Measurements from ENCODE around the gene INHBC.

Gene INHBC

GRCh38 chr12:57469296-57470164 lies 34.9 kb downstream of the INHBC start:
- DNase-seq: no peak

DNA sequence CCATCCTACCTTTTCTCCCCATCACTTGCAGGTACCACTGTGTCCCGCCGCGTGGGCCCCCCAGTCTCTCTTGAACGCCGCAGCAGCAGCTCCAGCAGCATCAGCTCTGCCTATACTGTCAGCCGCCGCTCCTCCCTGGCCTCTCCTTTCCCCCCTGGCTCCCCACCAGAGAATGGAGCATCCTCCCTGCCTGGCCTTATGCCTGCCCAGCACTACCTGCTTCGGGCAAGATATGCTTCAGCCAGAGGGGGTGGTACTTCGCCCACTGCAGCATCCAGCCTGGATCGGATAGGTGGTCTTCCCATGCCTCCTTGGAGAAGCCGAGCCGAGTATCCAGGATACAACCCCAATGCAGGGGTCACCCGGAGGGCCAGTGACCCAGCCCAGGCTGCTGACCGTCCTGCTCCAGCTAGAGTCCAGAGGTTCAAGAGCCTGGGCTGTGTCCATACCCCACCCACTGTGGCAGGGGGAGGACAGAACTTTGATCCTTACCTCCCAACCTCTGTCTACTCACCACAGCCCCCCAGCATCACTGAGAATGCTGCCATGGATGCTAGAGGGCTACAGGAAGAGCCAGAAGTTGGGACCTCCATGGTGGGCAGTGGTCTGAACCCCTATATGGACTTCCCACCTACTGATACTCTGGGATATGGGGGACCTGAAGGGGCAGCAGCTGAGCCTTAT lies 35.8 kb downstream of the INHBC start:
- no peak for DNase-seq

- no peak for DNase-seq
Observed at GRCh38 chr12:57470970-57471656, 36.5 kb downstream of the INHBC start.

- DNase-seq: no peak
Observed at GRCh38 chr12:57471661-57472060, 37.1 kb downstream of the INHBC start.

GRCh38 chr12:57472391-57472790 lies 37.8 kb downstream of the INHBC start:
- DNase-seq: no peak

GRCh38 chr12:57473392-57473791 lies 38.8 kb downstream of the INHBC start:
- DNase-seq: no peak

- no peak for DNase-seq
Observed at GRCh38 chr12:57473886-57474285, 39.3 kb downstream of the INHBC start.

GRCh38 chr12:57474430-57474829 lies 39.8 kb downstream of the INHBC start:
- DNase-seq: no peak

DNA sequence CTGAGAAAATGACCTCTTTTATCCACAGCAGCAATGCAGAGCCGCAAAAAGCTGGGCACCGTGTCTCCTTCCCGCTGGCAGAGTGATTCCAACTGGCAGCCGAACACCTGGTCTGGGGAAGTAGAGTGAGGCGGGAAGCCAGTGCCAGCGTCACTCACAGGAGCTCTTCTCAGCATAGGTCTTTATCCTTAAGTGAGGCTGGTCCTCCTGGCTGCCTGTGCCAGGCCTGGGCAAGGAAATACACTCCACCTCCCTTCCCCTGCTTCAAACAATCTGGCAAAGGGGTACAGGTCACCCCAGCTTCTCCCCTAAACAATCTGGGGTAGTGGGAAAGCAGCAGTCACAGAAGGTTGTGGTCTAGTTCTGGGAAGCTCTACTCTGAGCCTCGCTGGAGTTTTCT lies 40.3 kb downstream of the INHBC start:
- DNase-seq: no peak

- DNase-seq: no peak
Observed at GRCh38 chr12:57475271-57476161, 40.9 kb downstream of the INHBC start.

DNA sequence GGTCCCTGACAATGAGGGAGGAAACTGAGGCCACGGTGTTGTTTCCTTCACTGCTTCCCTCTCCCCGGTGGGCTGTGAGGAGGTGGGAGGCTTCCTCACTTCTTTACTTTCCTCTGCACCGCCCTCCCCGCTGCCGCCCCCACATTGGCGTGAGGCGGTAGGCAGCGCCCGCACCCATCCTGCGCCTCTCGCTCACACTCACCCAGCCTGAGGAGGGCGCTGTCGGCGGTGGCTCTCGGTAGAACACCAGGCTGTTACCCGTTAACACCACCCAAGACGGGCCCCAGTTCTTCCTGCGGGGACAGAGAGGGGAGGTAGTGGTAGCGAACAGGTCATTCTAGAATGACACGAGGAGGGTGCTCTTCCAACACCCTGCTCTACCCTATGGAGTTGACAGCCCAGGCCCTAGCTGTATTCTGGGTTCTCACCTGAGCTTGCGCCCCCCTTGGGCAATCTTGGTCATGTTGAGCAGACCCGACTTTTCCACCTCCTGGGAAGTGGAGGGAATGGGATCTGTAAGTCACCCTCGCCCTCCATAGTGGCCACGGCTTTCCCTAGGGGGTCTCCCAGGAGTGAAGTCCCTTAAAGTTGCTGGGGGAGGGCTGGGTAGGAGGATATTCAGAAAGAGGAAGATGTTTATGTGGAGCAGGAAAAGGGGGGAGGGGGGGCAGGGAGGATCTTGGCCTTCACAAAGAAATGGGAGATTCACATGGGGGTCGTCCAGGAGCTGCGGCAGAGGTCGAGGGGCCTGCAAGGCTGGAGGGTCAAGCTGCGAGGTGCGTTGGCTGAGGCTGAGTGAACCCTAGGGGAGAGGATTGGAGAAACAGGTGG lies 41.8 kb downstream of the INHBC start:
- peak; percentile 75 to 82 for DNase-seq

GRCh38 chr12:57476993-57477709 lies 42.6 kb downstream of the INHBC start:
- DNase-seq: no peak

- peak; percentile 68 to 74 for DNase-seq
Observed at GRCh38 chr12:57477710-57478681, 43.4 kb downstream of the INHBC start.

GRCh38 chr12:57479043-57479375 lies 44.4 kb downstream of the INHBC start:
- no peak for DNase-seq

DNA sequence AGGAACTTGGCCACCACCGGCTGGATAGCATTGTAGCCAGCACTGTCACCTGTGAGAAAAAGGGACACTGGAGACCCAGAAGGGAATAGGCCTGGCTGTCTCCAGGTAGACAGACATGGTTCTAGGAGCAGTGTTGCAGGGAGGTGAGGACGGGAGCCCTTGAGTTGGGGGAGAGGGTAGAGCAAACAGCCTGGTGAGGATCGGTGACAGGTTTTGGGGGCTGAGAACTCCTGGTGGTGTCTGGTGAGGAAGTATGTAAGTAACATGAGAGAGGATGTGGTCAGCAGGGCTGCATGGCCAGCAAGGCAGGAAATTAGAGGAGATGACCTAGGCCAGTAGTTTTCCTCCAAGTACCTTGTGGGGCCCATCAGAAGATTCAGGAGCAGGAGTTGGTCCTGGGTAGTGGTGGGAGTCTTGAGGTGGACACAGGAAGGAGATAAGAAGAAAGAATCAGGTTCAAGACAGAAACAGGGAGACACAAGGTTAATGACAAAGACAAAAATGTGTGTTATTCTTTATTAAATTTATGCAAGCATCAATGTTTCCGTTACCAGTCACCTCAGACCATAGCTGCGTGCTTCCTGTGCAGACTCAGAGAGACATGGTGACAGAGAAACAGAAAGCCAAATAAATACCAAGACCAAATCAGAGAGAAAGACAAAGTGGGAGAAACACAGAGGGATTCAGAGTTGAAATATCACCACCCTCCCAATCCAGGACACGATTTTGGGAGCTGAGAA lies 45.0 kb downstream of the INHBC start, which contains the start of gene ARHGAP9:
TSS of gene ARHGAP9 (minus strand) at position 491 of the 740 bp plus-strand sequence. CDS start at position 31, 460 bp downstream.
- DNase-seq: peak; percentile 82 to 85

GRCh38 chr12:57481671-57482070 lies 47.1 kb downstream of the INHBC start:
- no peak for DNase-seq

GRCh38 chr12:57483466-57483865 lies 48.9 kb downstream of the INHBC start:
- DNase-seq: no peak

DNA sequence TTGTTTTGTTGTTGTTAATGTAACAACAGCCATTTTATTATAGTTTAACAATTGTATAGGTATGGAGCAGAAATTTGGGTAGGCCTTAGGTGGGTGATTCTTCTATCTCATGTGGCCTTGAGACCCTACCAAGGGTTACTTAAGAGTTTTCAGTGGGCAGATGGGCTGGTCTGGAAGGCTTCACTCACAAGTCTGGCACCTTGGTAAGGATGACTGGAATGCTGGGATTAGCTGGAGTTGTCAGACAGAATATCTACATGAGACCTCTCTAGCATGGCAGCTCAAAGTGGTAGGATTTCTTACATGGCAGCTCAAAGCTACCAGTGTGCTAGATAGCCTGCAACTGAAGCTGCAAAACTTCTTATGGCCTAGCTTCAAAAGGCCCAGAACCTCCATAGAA lies 51.1 kb downstream of the INHBC start:
- DNase-seq: no peak

DNA sequence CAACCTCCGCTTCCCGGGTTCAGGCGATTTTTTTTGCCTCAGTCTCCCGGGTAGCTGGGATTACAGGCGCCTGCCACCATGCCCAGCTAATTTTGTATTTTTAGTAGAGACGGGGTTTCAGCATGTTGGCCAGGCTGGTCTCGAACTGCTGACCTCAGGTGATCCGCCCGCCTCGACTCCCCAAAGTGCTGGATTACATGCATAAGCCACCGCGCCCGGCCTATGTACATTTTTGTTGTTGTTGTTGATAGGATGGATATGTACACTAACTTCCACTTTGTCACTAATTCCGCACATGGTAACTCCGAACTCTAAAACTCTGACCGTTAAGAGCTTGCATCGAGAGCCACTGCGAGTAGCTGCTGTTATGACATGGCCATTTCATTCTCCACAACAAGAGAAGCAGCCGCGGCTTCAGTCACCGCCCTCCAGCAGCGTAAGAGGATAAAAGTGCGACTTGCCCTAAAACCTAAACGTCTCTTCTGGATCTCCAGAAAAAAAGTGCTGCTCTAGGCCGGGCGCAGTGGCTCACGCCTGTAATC lies 52.5 kb downstream of the INHBC start:
- no peak for DNase-seq
